Mammary epithelial cell (primary cell): Measurements from ENCODE around the gene NAT8L.

ENCODE experiments used
- EZH2 ChIP-seq: IDR thresholded peaks from 2 replicates; pipeline ENCODE4 v1.6.1; 2012; ENCODE audit warnings: low read length, inconsistent platforms, borderline replicate concordance
- TF ChIP-seq, protein P1 (sequence below), 2 donors: IDR thresholded peaks in 1 of 2; conservative IDR thresholded peaks in 1 of 2; 2 replicates each; pipeline ENCODE4 v1.5.1; 2011 to 2012; ENCODE audit warnings: inconsistent platforms in 2 of 2, low read length in 2 of 2, mild to moderate bottlenecking in 2 of 2, control low read depth in 1 of 2, low read depth in 1 of 2; ENCODE audit not compliant: insufficient read depth in 1 of 2; ENCODE audit errors: extremely low read depth in 1 of 2

DNA sequence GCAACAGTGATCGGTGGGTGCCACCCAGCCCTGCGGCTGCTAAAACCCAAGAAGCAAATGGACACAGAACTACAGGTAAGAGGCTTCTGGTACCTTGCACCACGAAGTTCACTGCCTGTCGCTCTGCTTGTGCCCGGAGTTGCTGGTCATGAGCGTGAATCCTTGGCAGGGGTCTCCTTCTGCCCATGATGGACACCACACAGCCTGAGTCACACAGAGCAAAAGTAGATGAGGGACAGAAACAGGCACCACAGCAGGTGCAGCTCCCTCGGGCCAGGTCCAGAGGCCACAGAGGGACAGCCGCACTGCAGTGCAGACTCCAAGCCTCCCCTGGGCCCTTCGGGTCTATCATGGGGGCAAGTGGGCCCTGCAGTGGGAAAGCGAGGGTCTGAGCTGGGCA, 22.4 kb downstream of the NAT8L start:
- TF ChIP-seq, protein P1, sequence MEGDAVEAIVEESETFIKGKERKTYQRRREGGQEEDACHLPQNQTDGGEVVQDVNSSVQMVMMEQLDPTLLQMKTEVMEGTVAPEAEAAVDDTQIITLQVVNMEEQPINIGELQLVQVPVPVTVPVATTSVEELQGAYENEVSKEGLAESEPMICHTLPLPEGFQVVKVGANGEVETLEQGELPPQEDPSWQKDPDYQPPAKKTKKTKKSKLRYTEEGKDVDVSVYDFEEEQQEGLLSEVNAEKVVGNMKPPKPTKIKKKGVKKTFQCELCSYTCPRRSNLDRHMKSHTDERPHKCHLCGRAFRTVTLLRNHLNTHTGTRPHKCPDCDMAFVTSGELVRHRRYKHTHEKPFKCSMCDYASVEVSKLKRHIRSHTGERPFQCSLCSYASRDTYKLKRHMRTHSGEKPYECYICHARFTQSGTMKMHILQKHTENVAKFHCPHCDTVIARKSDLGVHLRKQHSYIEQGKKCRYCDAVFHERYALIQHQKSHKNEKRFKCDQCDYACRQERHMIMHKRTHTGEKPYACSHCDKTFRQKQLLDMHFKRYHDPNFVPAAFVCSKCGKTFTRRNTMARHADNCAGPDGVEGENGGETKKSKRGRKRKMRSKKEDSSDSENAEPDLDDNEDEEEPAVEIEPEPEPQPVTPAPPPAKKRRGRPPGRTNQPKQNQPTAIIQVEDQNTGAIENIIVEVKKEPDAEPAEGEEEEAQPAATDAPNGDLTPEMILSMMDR (conservative IDR thresholded peaks at IDR 0.05 in 1 of 2, IDR thresholded peaks at IDR 0.05 in 1 of 2; ENCODE audit: extremely low read depth in 1 of 2, insufficient read depth in 1 of 2, low read depth in 1 of 2, low read length in 2 of 2): no peak
- no peak for TF ChIP-seq EZH2
